ENCODE data around the gene C11orf91.

DNA sequence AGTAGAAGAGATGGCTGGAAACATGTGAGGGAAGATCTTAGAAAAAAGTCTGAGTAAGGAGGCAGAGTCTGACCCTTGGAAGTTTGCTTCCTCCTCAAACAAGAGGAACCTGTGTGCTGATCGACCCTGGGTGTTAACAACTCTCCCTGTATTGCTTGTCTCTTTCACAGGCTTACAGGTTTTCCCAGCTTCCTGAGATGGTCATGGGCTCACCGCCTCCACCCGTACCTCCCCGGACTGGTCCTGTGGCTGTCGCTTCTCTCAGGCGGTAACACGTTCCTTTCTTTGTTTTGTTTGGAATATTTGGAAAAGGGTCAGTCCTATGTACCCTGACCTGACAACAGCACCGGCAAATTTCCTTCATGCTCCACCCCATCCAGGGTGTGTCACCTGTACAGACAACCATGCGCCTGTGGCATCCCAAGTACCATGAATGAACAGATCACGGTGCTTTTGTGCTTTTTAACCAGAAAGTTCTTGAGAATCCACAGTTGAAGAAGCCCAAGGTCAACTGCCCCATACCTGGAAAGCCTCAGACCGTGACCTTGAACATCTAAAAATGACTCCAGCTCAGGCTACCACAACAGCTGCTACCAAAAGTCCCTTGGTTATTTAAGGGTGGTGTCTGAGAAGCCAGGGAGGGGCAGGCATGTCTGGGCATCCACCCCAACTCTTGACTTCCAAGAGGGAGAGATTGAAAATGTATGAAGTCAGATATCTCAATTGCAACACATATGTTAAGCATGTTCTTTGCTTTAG lies 44.6 kb downstream of the C11orf91 start:
- TF ChIP-seq, protein P1, sequence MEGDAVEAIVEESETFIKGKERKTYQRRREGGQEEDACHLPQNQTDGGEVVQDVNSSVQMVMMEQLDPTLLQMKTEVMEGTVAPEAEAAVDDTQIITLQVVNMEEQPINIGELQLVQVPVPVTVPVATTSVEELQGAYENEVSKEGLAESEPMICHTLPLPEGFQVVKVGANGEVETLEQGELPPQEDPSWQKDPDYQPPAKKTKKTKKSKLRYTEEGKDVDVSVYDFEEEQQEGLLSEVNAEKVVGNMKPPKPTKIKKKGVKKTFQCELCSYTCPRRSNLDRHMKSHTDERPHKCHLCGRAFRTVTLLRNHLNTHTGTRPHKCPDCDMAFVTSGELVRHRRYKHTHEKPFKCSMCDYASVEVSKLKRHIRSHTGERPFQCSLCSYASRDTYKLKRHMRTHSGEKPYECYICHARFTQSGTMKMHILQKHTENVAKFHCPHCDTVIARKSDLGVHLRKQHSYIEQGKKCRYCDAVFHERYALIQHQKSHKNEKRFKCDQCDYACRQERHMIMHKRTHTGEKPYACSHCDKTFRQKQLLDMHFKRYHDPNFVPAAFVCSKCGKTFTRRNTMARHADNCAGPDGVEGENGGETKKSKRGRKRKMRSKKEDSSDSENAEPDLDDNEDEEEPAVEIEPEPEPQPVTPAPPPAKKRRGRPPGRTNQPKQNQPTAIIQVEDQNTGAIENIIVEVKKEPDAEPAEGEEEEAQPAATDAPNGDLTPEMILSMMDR (conservative IDR thresholded peaks at IDR 0.05 in 1 of 2, IDR thresholded peaks at IDR 0.05 in 1 of 2; ENCODE audit: low read depth in 1 of 2, low read length in 2 of 2), result no peak
- TF ChIP-seq EZH2 (IDR thresholded peaks at IDR 0.05; ENCODE audit: low read length, missing control alignments), result no peak

Measured in fibroblast of lung (primary cell).